ENCODE results near the gene SNX15.

SNX15 gene

GRCh38 chr11:65040520-65040846 lies 13.2 kb downstream of the SNX15 start:
- TF ChIP-seq CTCF (IDR thresholded peaks at IDR 0.05; ENCODE audit: low read depth, low read length), result no peak
- H3K27me3 ChIP-seq, result no peaks in the 10 kb centered on the region; the same call in 1 of the 2 replicates
- H3K9me3 ChIP-seq, result no peaks in the 10 kb centered on the region
- H3K36me3 ChIP-seq, result no peaks in the 10 kb centered on the region
- DNase-seq, result no peak
- H3K4me3 ChIP-seq (ENCODE audit: low read depth, low read length), result peak overlapping the region; percentile 59
- H3K4me1 ChIP-seq, result no peaks in the 10 kb centered on the region

- DNase-seq, result peak; percentile 91
- Histone ChIP-seq H3K27me3 (no peaks in the 10 kb centered on the region; the same call in 1 of the 2 replicates), H3K4me3 (ENCODE audit: low read depth, low read length) (peak within 1 kb of the TSS; percentile 59), H3K36me3 (no peaks in the 10 kb centered on the region), H3K4me1 (no peaks in the 10 kb centered on the region), H3K9me3 (no peaks in the 10 kb centered on the region)
- no peak for TF ChIP-seq CTCF (IDR thresholded peaks at IDR 0.05; ENCODE audit: low read depth, low read length)
Measured at GRCh38 chr11:65040847-65041622, 13.8 kb downstream of the SNX15 start, which contains the start of gene SAC3D1. SAC3D1 (plus strand) TSS chr11:65041210; CDS start chr11:65041293, 83 bp downstream.

- Histone ChIP-seq H3K27me3 (no peaks in the 10 kb centered on the region; the same call in 1 of the 2 replicates), H3K4me1 (no peaks in the 10 kb centered on the region), H3K36me3 (no peaks in the 10 kb centered on the region), H3K4me3 (ENCODE audit: low read depth, low read length) (no peak overlapping the region), H3K9me3 (no peaks in the 10 kb centered on the region)
- no peak for DNase-seq
- TF ChIP-seq CTCF (IDR thresholded peaks at IDR 0.05; ENCODE audit: low read depth, low read length), result no peak
Measured at GRCh38 chr11:65042891-65043290, 15.7 kb downstream of the SNX15 start.

GRCh38 chr11:65043881-65044501 lies 16.8 kb downstream of the SNX15 start:
- H3K9me3 ChIP-seq, result no peaks in the 10 kb centered on the region
- TF ChIP-seq CTCF (IDR thresholded peaks at IDR 0.05; ENCODE audit: low read depth, low read length), result no peak
- H3K36me3 ChIP-seq, result no peaks in the 10 kb centered on the region
- no peak for DNase-seq
- no peaks in the 10 kb centered on the region; the same call in 1 of the 2 replicates for H3K27me3 ChIP-seq
- H3K4me3 ChIP-seq (ENCODE audit: low read depth, low read length), result no peak overlapping the region
- H3K4me1 ChIP-seq, result no peaks in the 10 kb centered on the region

GRCh38 chr11:65045061-65045460 lies 17.8 kb downstream of the SNX15 start:
- Histone ChIP-seq H3K9me3 (no peaks in the 10 kb centered on the region), H3K27me3 (no peaks in the 10 kb centered on the region; the same call in 1 of the 2 replicates), H3K36me3 (no peaks in the 10 kb centered on the region), H3K4me1 (no peaks in the 10 kb centered on the region), H3K4me3 (ENCODE audit: low read depth, low read length) (no peak overlapping the region)
- no peak for TF ChIP-seq CTCF (IDR thresholded peaks at IDR 0.05; ENCODE audit: low read depth, low read length)
- no peak for DNase-seq

GRCh38 chr11:65045728-65046127 lies 18.5 kb downstream of the SNX15 start:
- H3K9me3 ChIP-seq, result no peaks in the 10 kb centered on the region
- H3K36me3 ChIP-seq, result no peaks in the 10 kb centered on the region
- no peaks in the 10 kb centered on the region for H3K4me1 ChIP-seq
- H3K27me3 ChIP-seq, result no peaks in the 10 kb centered on the region; the same call in 1 of the 2 replicates
- no peak for DNase-seq
- H3K4me3 ChIP-seq (ENCODE audit: low read depth, low read length), result no peak overlapping the region
- TF ChIP-seq CTCF (IDR thresholded peaks at IDR 0.05; ENCODE audit: low read depth, low read length), result no peak
